GM18511 (cell line): ENCODE results near the gene GPR63.

ENCODE experiments used
- ATAC-seq: cut with Tn5 transposase; IDR thresholded peaks from one replicate; pipeline ENCODE4 v1.9.1; 2021; ENCODE audit warnings: mild to moderate bottlenecking, moderate library complexity; ENCODE audit not compliant: unreplicated experiment

Gene GPR63

DNA sequence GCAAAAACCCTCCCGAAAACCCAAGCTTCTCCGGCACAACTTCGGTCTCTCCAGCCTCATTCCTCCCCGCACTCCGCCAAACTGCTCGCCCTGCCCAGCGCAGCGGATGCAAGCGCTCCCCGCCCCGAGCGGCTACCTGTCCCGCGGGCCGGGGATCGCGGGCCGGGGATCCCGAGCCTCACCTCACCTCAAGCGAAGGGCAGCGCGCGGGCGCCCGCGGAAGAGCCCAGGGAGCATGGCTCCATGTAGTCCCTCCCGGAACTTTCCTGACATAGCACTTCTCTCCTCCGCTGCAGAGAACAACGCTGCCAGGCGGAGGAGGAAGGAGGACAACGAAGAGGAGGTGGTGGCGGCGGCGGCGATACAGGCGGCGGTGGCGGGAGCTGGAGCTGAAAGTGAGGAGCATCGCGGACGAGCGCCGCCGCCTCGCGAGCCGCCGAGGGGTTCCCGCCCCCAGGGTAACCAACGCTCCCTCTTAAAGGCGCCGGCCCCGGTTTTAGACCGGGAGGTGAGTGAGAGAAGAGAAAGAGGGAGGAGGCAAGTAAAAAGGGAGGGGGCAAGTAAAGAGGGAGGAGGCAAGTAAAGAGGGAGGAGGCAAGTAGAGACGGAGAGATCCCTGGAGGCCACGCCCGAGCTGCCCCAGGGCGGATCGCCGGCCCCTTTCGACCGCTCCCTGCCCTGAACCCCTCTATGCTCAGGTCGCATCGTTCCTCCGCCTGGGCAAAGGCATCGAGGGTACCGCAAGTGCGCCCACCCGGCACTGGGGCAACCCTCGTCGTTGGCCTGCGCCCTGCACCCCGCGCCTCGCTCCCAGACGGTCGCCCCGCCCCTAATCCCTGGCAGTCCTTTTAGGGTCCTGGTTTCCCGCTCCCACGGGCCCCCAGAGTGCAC lies at the start of gene GPR63:
GPR63 (minus strand) TSS at position 397 of the 891 bp plus-strand sequence. CDS start 37,746 bp downstream, outside the sequence.
- peak; percentile 90 for ATAC-seq

- no peak for ATAC-seq
Measured at GRCh38 chr6:96886519-96886918, 49.2 kb upstream of the GPR63 start.

GRCh38 chr6:96885187-96885631 lies 47.9 kb upstream of the GPR63 start:
- ATAC-seq = peak; percentile 96

GRCh38 chr6:96878143-96878542 lies 40.9 kb upstream of the GPR63 start:
- no peak for ATAC-seq

GRCh38 chr6:96876886-96877545 lies 39.7 kb upstream of the GPR63 start:
- no peak for ATAC-seq

- no peak for ATAC-seq
Measured at GRCh38 chr6:96872976-96873375, 35.7 kb upstream of the GPR63 start.

- no peak for ATAC-seq
Measured at GRCh38 chr6:96865055-96865405, 27.8 kb upstream of the GPR63 start.

DNA sequence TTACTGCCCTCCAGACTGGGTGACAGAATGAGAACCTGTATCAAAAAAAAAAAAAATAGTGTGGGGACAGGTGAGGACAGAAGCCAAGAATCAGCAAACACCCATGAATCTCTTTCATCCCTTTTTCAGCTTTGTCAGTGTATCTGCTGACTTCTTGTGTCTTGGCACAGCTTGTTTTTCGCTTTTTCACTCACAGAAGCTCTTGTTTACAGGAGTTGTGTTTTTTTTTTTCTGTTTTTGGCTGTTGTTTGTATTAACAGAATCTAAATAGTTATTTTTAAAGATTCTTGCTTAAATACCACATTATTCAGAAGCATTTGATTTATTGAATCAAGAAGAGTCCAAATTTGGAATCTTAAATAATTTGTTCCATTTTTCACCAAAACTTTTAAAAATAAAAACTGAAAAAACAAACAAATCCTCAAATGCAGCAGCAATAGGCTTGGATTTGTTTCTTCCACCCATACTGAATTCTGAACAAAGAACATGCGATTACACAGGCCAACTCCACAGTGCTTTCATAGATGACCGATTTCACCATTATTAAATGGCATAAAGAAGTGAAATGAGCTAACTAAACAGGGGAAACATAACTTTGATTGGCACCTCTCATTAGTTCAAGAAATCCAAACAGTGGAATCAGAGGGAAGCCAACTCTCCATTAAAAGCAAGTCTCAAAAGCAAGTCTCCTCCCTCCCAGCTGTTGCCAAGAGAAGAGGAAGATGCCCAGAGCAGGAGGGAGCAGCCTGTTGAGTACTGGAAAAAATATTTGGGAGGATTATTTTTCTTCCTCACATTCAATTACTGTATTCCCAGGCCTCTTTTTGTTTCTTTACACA lies 27.2 kb upstream of the GPR63 start:
- no peak for ATAC-seq

GRCh38 chr6:96862560-96862959 lies 25.3 kb upstream of the GPR63 start:
- ATAC-seq = peak; percentile 60

DNA sequence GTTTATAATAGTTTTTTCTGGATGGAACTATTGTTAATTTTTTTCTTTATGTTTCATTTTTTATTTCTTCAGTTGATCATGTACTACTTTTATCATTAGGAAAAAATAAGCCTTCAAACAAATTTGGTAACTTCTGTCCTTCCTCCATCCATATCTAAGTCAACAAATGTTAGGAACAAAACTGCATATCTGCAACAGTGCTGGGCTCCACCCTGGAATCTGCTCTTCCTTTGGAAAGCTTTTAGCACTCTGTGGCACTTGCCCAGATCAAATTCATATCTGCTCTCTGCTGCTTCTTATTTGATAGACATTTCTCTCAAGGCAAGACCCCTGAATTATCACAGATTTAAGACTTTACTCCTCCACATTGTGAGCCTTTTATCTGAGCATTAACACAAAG lies 24.3 kb upstream of the GPR63 start:
- ATAC-seq = no peak

- ATAC-seq = no peak
Measured at GRCh38 chr6:96856856-96857255, 19.6 kb upstream of the GPR63 start.

- no peak for ATAC-seq
Measured at GRCh38 chr6:96853083-96853482, 15.8 kb upstream of the GPR63 start.

GRCh38 chr6:96852605-96853004 lies 15.3 kb upstream of the GPR63 start:
- ATAC-seq = no peak

DNA sequence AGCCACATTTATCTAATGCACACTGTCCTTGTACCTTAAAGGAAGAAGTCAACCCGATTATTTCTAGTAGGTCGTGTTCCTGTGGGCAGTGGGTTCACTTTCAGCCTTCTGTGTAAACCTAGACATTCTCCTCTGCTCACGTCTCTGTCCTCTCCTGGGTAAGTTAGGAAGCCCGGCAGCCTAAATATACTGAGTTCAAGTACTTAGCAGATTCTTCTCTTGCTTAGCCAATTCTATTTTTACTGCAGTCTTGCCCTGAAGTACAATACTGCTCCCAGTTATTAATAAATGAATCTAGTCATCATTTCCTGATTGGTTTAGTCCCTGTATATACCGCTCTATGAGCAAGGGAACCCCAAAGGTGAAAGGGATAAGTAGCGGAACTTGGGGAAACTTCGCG lies 14.6 kb upstream of the GPR63 start:
- no peak for ATAC-seq

- ATAC-seq = no peak
Measured at GRCh38 chr6:96849615-96850014, 12.3 kb upstream of the GPR63 start.

DNA sequence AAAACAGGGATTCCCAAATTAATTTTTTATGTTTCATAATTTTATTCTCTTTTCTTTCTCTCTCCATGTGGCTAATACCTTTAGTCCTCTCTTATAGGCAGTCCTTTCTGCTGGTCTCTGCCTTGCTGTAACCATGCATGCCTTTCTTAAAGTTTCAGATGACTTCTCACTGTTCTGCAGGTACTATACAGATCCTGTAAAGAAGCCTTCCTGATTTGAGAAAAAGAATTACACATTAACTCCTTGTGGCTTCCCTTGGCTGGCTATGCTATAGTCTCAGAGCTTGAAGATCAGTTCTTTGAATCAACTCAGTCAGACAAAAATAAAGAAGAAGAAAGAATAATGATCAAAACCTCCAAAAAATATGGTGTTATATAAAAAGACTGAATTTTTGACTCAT lies 7.3 kb upstream of the GPR63 start:
- peak; percentile 81 for ATAC-seq

DNA sequence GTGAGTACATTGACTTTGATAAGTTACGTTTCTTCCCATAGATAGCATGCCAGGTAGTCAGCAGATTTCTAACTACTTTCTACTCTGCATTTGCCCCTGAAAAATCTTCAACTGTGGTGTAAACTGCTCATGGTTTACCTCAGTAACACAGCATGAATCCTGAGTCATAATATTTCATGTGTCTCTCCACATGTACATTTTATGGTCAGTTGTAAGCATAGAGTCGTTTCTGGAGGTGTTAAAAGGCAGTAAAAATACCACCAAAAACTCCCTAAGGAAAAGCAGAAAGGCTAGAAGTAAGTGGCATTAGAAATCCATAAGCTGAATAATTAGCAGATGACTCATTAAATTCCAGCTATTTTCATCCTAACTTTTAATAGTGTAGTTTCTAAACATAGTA lies 4.1 kb upstream of the GPR63 start:
- no peak for ATAC-seq

DNA sequence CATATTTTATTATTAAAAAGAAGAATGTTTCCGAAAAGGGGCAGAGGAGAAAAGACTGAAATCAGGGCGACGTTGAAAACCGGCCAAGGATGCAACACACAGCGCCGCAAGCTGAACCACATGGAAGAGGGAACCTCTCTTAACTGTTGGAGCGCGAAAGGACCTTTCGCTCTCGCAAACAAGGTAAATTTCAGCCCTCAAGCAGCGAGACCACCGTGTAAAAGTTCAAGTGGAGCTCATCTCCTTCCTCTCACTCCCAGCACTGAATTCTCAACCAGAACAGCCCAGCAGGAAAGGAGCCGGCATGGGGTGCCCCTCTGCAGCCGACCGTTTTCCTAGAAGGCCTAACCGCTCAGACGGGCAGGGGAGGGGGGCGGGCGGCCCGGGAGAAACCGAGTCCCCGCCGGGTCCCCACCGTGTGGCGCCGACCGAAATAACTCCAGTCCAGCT lies 621 bp downstream of the GPR63 start:
- ATAC-seq = peak; percentile 25

DNA sequence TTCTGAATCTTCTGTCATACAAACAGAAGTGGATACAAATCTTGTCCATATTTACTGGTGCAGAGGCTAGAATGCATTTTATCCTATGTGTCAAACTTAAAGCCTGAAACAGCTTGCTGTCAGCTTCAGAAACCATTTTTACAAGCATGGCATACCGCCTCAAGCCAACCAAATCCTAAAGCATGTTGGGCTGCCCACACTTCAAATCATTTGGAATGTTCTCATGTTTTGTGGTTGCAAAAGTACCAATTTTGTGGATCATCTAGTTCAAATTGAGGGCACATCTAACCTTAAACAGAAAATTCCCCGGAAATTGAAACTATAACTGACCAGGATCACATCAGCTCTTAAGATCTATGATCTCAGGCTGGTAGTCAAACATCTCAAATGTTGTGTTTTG lies 3.2 kb downstream of the GPR63 start:
- no peak for ATAC-seq

DNA sequence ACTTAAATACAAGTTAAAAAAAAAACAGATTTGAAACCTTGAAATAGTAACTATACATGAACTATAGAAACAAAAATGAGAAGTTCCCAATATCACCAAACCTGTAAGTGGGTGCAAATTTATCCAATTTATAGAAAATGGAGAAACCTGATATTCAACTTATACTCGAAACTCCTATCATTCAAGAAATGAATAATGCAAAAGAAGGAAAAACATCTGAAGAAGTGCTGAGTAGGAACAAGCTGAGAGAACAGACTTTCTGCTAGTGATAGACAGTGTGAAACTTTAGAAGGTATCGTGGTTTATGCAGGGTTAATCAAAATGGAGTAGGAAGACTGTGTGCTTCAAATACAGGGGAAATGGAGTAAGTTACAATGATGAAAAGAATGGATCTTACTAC lies 4.5 kb downstream of the GPR63 start:
- ATAC-seq = no peak

GRCh38 chr6:96826865-96827264 lies 10.4 kb downstream of the GPR63 start:
- no peak for ATAC-seq
